Hepatocyte (in vitro differentiated cells): ENCODE measurements around the gene UVRAG. TPM values are rescaled to one million over a fixed set of nuclear protein-coding genes. Genes with fewer than 3 reads are reported as not detected.

ENCODE experiments used
- DNase-seq: peaks from one replicate; pipeline ENCODE4 v3.0.0-alpha.2; 2016; ENCODE audit warnings: low spot score
- H2AFZ ChIP-seq: fragments of 200-600 bp; sonication (generic); 2 replicates; pipeline ENCODE4 v1.6.0; 2016; ENCODE audit warnings: antibody characterized with exemption, mild to moderate bottlenecking
- H3K27ac ChIP-seq: fragments of 200-600 bp; sonication (generic); 2 replicates; pipeline ENCODE4 v1.5.1; 2016; ENCODE audit warnings: mild to moderate bottlenecking
- H3K27me3 ChIP-seq: fragments of 200-600 bp; sonication (generic); 2 replicates; pipeline ENCODE4 v1.6.1; 2016
- H3K36me3 ChIP-seq: fragments of 200-600 bp; sonication (generic); replicated peaks from 2 replicates; pipeline ENCODE4 v1.5.1; 2016; ENCODE audit warnings: low read depth; ENCODE audit not compliant: insufficient read depth
- H3K4me1 ChIP-seq: fragments of 200-600 bp; sonication (generic); 2 replicates; pipeline ENCODE4 v1.5.1; 2016; ENCODE audit warnings: mild to moderate bottlenecking, moderate library complexity; ENCODE audit not compliant: insufficient read depth
- H3K4me2 ChIP-seq: fragments of 200-600 bp; sonication (generic); 2 replicates; pipeline ENCODE4 v1.6.0; 2016
- H3K4me3 ChIP-seq: fragments of 200-600 bp; sonication (generic); 2 replicates; pipeline ENCODE4 v1.5.1; 2016; ENCODE audit warnings: mild to moderate bottlenecking
- H3K79me2 ChIP-seq: fragments of 200-600 bp; sonication (generic); 2 replicates; pipeline ENCODE4 v1.6.0; 2017; ENCODE audit warnings: mild to moderate bottlenecking
- H3K9me2 ChIP-seq: fragments of 200-600 bp; sonication (generic); replicated peaks from 2 replicates; pipeline ENCODE4 v1.6.0; 2017; ENCODE audit warnings: mild to moderate bottlenecking; ENCODE audit not compliant: insufficient read depth
- H3K9me3 ChIP-seq: fragments of 200-600 bp; sonication (generic); 2 replicates; pipeline ENCODE4 v1.5.1; 2016; ENCODE audit warnings: low read depth, mild to moderate bottlenecking
- H4K20me1 ChIP-seq: fragments of 200-600 bp; sonication (generic); 2 replicates; pipeline ENCODE4 v1.6.0; 2016; ENCODE audit warnings: mild to moderate bottlenecking; ENCODE audit not compliant: insufficient read depth, poor library complexity, severe bottlenecking
- CTCF ChIP-seq: fragments of 200-600 bp; sonication (generic); IDR thresholded peaks from 2 replicates; pipeline ENCODE4 v1.5.1; 2016; ENCODE audit warnings: antibody characterized with exemption, mild to moderate bottlenecking; ENCODE audit not compliant: poor library complexity
- EZH2 ChIP-seq: fragments of 200-600 bp; sonication (generic); IDR thresholded peaks from 2 replicates; pipeline ENCODE4 v1.6.1; 2016; ENCODE audit warnings: antibody characterized with exemption, mild to moderate bottlenecking, borderline replicate concordance
- EZH2phosphoT487 ChIP-seq: fragments of 200-600 bp; sonication (generic); IDR thresholded peaks from one replicate; pipeline ENCODE4 v1.6.1; 2018; ENCODE audit warnings: antibody characterized with exemption, mild to moderate bottlenecking, low read depth, moderate library complexity; ENCODE audit not compliant: unreplicated experiment, severe bottlenecking
- WGBS: methylation state at CpG from one replicate; pipeline ENCODE4 v1.1.6; 2016; ENCODE audit warnings: low lambda C conversion rate; ENCODE audit errors: missing lambda C conversion rate; 5-methylcytosine and 5-hydroxymethylcytosine counted together
- polyA plus RNA-seq: library from polyadenylated mRNA; unstranded; fragments of >200 nt; fragmentation: Nextera tagmentation; extraction: Ambion mirVana; gene quantifications from 2 replicates; pipeline ENCODE4 v1.2.1, GENCODE V29; 2016
- total RNA-seq: library from RNA; depleted of rRNA; stranded (reverse); fragments of >200 nt; gene quantifications from 2 replicates; pipeline ENCODE4 v1.2.3, GENCODE V29; 2014

Gene UVRAG
- total and polyA plus RNA-seq, 2 experiments from 2014 or later, result 15.3 to 36.5 TPM

GRCh38 chr11:75862437-75862836 lies 47.4 kb downstream of the UVRAG start:
- TF ChIP-seq EZH2, result no peak
- no peak for TF ChIP-seq CTCF
- TF ChIP-seq EZH2phosphoT487, result no peak

GRCh38 chr11:75867778-75868374 lies 52.9 kb downstream of the UVRAG start:
- Histone ChIP-seq H3K27ac (no peak overlapping the region), H3K27me3 (no peaks in the 10 kb centered on the region), H4K20me1 (peaks cover 2% of the 10 kb centered on the region), H3K79me2 (peaks cover 9% of the 10 kb centered on the region), H3K4me3 (no peak overlapping the region), H3K4me1 (peaks cover 17% of the 10 kb centered on the region), H3K4me2 (no peak overlapping the region), H3K36me3 (no peaks in the 10 kb centered on the region), H3K9me3 (no peaks in the 10 kb centered on the region), H3K9me2 (no peaks in the 10 kb centered on the region), H2AFZ (no peak overlapping the region)
- peak; percentile 71 for DNase-seq
- TF ChIP-seq EZH2phosphoT487 (no peak), CTCF (peak; percentile 88), EZH2 (no peak)
- 43% methylated on average over 6 of the region's 6 CpGs for WGBS

More at GRCh38 chr11:75862437-75862836, 47.4 kb downstream of the UVRAG start:
- no peak overlapping the region for H2AFZ ChIP-seq
- H3K4me3 ChIP-seq, result no peak overlapping the region
- no peak overlapping the region for H3K27ac ChIP-seq
- peaks cover 27% of the 10 kb centered on the region for H3K79me2 ChIP-seq
- no peaks in the 10 kb centered on the region for H3K27me3 ChIP-seq
- H3K4me2 ChIP-seq, result no peak overlapping the region
- WGBS, result 93% methylated on average over 2 of the region's 2 CpGs
- peaks cover 2% of the 10 kb centered on the region for H4K20me1 ChIP-seq
- DNase-seq, result no peak
- H3K9me2 ChIP-seq, result no peaks in the 10 kb centered on the region
- no peaks in the 10 kb centered on the region for H3K9me3 ChIP-seq
- peaks cover 5% of the 10 kb centered on the region for H3K4me1 ChIP-seq
- no peaks in the 10 kb centered on the region for H3K36me3 ChIP-seq

- Histone ChIP-seq H3K4me2 (peak overlapping the region; percentile 19), H3K4me1 (peaks cover 17% of the 10 kb centered on the region), H3K9me3 (no peaks in the 10 kb centered on the region), H2AFZ (no peak overlapping the region), H3K27me3 (no peaks in the 10 kb centered on the region), H3K9me2 (no peaks in the 10 kb centered on the region), H4K20me1 (peaks cover 2% of the 10 kb centered on the region), H3K79me2 (peaks cover 9% of the 10 kb centered on the region), H3K4me3 (no peak overlapping the region), H3K36me3 (no peaks in the 10 kb centered on the region), H3K27ac (no peak overlapping the region)
- peak; percentile 28 for DNase-seq
- TF ChIP-seq EZH2, result no peak
- WGBS, result 44% methylated on average over 1 of the region's 1 CpG
These were observed 54.0 kb downstream of the UVRAG start for GRCh38 chr11:75868990-75869389.

- TF ChIP-seq EZH2phosphoT487 (no peak), CTCF (no peak), EZH2 (no peak)
- peaks cover 2% of the 10 kb centered on the region for H4K20me1 ChIP-seq
- H3K79me2 ChIP-seq, result peaks cover 10% of the 10 kb centered on the region
- peaks cover 17% of the 10 kb centered on the region for H3K4me1 ChIP-seq
- no peaks in the 10 kb centered on the region for H3K9me3 ChIP-seq
- H3K4me2 ChIP-seq, result no peak overlapping the region
- WGBS, result 97% methylated on average over 1 of the region's 1 CpG
- H2AFZ ChIP-seq, result no peak overlapping the region
- H3K27me3 ChIP-seq, result no peaks in the 10 kb centered on the region
- H3K36me3 ChIP-seq, result no peaks in the 10 kb centered on the region
- no peak overlapping the region for H3K27ac ChIP-seq
- H3K9me2 ChIP-seq, result no peaks in the 10 kb centered on the region
- no peak for DNase-seq
- H3K4me3 ChIP-seq, result no peak overlapping the region
These were observed 54.8 kb downstream of the UVRAG start for GRCh38 chr11:75869661-75870455.
